Endodermal cell (in vitro differentiated cells): ENCODE results near the gene TINCR. TPM values are rescaled to one million over a fixed set of nuclear protein-coding genes. Genes with fewer than 3 reads are reported as not detected.

Source experiments
- DNase-seq: peaks from one replicate; pipeline ENCODE4 v3.0.0-alpha.2; 2017
- H3K27ac ChIP-seq: 2 replicates; pipeline ENCODE4 v1.5.1; 2013; ENCODE audit warnings: mild to moderate bottlenecking, low read depth, low read length, moderate library complexity
- H3K27me3 ChIP-seq: 2 replicates; pipeline ENCODE4 v1.6.1; 2013; ENCODE audit warnings: mild to moderate bottlenecking, low read length, moderate library complexity; ENCODE audit not compliant: insufficient read depth, control insufficient read depth, poor library complexity, severe bottlenecking
- H3K36me3 ChIP-seq: 2 replicates; pipeline ENCODE4 v1.7.0; 2013; ENCODE audit warnings: mild to moderate bottlenecking, low read length, moderate library complexity; ENCODE audit not compliant: control insufficient read depth, insufficient read depth
- H3K4me1 ChIP-seq: one replicate; pipeline ENCODE4 v1.7.0; 2013; ENCODE audit warnings: low read length; ENCODE audit not compliant: control insufficient read depth, insufficient read depth
- H3K4me3 ChIP-seq: 2 replicates; pipeline ENCODE4 v1.5.1; 2013; ENCODE audit warnings: mild to moderate bottlenecking, low read length, moderate library complexity
- H3K9ac ChIP-seq: 2 replicates; pipeline ENCODE4 v1.6.1; 2013; ENCODE audit warnings: mild to moderate bottlenecking, low read length, moderate library complexity; ENCODE audit not compliant: poor library complexity, severe bottlenecking; ENCODE audit errors: extremely low read depth
- H3K9me3 ChIP-seq: 2 replicates; pipeline ENCODE4 v1.6.1; 2013; ENCODE audit warnings: mild to moderate bottlenecking, low read length, moderate library complexity; ENCODE audit not compliant: control insufficient read depth
- H3K27ac Mint-ChIP-seq: 2 replicates; pipeline ENCODE4 v1.8.0; 2020; ENCODE audit warnings: mixed read lengths
- H3K27me3 Mint-ChIP-seq: 2 replicates; pipeline ENCODE4 v1.8.0; 2021; ENCODE audit warnings: mild to moderate bottlenecking, mixed read lengths; ENCODE audit not compliant: insufficient read depth
- H3K36me3 Mint-ChIP-seq: 2 replicates; pipeline ENCODE4 v1.8.0; 2020; ENCODE audit warnings: low read depth, mixed read lengths
- H3K4me1 Mint-ChIP-seq: 2 replicates; pipeline ENCODE4 v1.8.0; 2020; ENCODE audit warnings: mixed read lengths
- H3K4me3 Mint-ChIP-seq: 2 replicates; pipeline ENCODE4 v1.8.0; 2020; ENCODE audit warnings: mild to moderate bottlenecking, moderate library complexity, mixed read lengths
- H3K9me3 Mint-ChIP-seq: 2 replicates; pipeline ENCODE4 v1.8.0; 2020; ENCODE audit warnings: mild to moderate bottlenecking, mixed read lengths
- WGBS, 2 experiments: methylation state at CpG; one replicate each; pipeline versions ENCODE4 v1.1.5 to v1.1.7; 2013; ENCODE audit warnings: missing lambda C conversion rate in 2 of 2, mixed read lengths in 1 of 2; ENCODE audit not compliant: insufficient coverage in 1 of 2, insufficient read length in 1 of 2; 5-methylcytosine and 5-hydroxymethylcytosine counted together
- total RNA-seq, 2 donors: library from RNA; stranded (reverse); fragmentation: NEBNext Ultra II Directional in 1 of 2; extraction: Animal tissue kit (Norgen Biotek cat#: 25700) in 1 of 2; gene quantifications; 2 replicates in 1 of 2; 3 replicates in 1 of 2; pipeline ENCODE4 v1.2.1, GENCODE V29; 2021
- TF ChIP-seq, protein P1 (sequence below): fragments of 200-600 bp; sonication (generic); conservative IDR thresholded peaks from 2 replicates; pipeline ENCODE4 v1.5.0; 2021; ENCODE audit warnings: antibody characterized with exemption, mild to moderate bottlenecking

TINCR gene
- total RNA-seq, 2 donors from 2014 or later = 0.53 to 1.2 TPM

GRCh38 chr19:5522106-5522505 lies 45.6 kb downstream of the TINCR start:
- 80% methylated on average over 11 of the region's 11 CpGs for WGBS, 2 experiments
- Mint-ChIP-seq H3K9me3 (peaks cover 14% of the 10 kb centered on the region), H3K27ac (no peak overlapping the region), H3K4me1 (peaks cover 11% of the 10 kb centered on the region), H3K36me3 (no peaks in the 10 kb centered on the region), H3K4me3 (no peak overlapping the region), H3K27me3 (peaks cover 69% of the 10 kb centered on the region)
- TF ChIP-seq, protein P1, sequence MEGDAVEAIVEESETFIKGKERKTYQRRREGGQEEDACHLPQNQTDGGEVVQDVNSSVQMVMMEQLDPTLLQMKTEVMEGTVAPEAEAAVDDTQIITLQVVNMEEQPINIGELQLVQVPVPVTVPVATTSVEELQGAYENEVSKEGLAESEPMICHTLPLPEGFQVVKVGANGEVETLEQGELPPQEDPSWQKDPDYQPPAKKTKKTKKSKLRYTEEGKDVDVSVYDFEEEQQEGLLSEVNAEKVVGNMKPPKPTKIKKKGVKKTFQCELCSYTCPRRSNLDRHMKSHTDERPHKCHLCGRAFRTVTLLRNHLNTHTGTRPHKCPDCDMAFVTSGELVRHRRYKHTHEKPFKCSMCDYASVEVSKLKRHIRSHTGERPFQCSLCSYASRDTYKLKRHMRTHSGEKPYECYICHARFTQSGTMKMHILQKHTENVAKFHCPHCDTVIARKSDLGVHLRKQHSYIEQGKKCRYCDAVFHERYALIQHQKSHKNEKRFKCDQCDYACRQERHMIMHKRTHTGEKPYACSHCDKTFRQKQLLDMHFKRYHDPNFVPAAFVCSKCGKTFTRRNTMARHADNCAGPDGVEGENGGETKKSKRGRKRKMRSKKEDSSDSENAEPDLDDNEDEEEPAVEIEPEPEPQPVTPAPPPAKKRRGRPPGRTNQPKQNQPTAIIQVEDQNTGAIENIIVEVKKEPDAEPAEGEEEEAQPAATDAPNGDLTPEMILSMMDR = no peak
- no peaks in the 10 kb centered on the region for H3K4me1 ChIP-seq
- no peaks in the 10 kb centered on the region for H3K27me3 ChIP-seq
- no peak overlapping the region for H3K27ac ChIP-seq
- H3K36me3 ChIP-seq = no peaks in the 10 kb centered on the region
- no peak overlapping the region for H3K9ac ChIP-seq
- H3K9me3 ChIP-seq = peaks cover 8% of the 10 kb centered on the region
- H3K4me3 ChIP-seq = no peak overlapping the region
- no peak for DNase-seq

DNA sequence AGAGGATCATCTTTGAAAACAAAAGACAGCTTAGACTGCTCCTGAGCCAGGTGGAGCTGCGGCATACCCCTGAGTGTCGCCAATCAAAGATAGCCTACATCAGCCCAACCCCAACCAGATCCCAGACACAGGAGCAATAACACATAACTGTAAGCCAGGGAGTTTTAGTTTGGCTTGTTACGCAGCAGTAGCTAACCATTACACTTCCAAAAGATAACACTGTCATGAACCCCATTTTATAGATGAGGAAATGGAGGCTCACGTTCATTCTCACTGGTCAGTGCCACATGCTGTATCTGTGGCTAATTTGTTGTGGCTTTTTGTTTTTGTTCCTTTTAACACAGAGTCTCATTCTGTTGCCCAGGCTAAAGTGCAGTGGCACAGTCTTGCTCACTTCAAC lies 47.3 kb downstream of the TINCR start:
- Mint-ChIP-seq H3K4me1 (peaks cover 4% of the 10 kb centered on the region), H3K4me3 (no peak overlapping the region), H3K27me3 (peaks cover 71% of the 10 kb centered on the region), H3K9me3 (peaks cover 29% of the 10 kb centered on the region), H3K27ac (no peak overlapping the region), H3K36me3 (peaks cover 2% of the 10 kb centered on the region)
- H3K27ac ChIP-seq = no peak overlapping the region
- DNase-seq = no peak
- H3K36me3 ChIP-seq = no peaks in the 10 kb centered on the region
- TF ChIP-seq, protein P1 = no peak
- H3K9ac ChIP-seq = no peak overlapping the region
- H3K4me3 ChIP-seq = no peak overlapping the region
- no peaks in the 10 kb centered on the region for H3K27me3 ChIP-seq
- no peaks in the 10 kb centered on the region for H3K4me1 ChIP-seq
- H3K9me3 ChIP-seq = peaks cover 18% of the 10 kb centered on the region
- WGBS, 2 experiments = 92 to 97% methylated on average over 2 to 4 of the region's 4 CpGs

- peaks cover 2% of the 10 kb centered on the region for H3K36me3 Mint-ChIP-seq
- no peak overlapping the region for H3K4me3 Mint-ChIP-seq
- H3K27me3 Mint-ChIP-seq = peaks cover 75% of the 10 kb centered on the region
Measured at GRCh38 chr19:5519076-5519475, 48.7 kb downstream of the TINCR start.

More at GRCh38 chr19:5519076-5519475, 48.7 kb downstream of the TINCR start:
- Mint-ChIP-seq H3K9me3 (peaks cover 30% of the 10 kb centered on the region), H3K4me1 (peaks cover 2% of the 10 kb centered on the region), H3K27ac (no peak overlapping the region)
- Histone ChIP-seq H3K27me3 (no peaks in the 10 kb centered on the region), H3K36me3 (no peaks in the 10 kb centered on the region), H3K4me1 (no peaks in the 10 kb centered on the region), H3K9me3 (peaks cover 18% of the 10 kb centered on the region), H3K9ac (no peak overlapping the region), H3K4me3 (no peak overlapping the region), H3K27ac (no peak overlapping the region)
- no peak for DNase-seq
- TF ChIP-seq, protein P1 = no peak
- WGBS, 2 experiments = 82 to 88% methylated on average over 2 to 4 of the region's 4 CpGs
